ENCODE results near the gene ZNF71.
"Not testable (repeated sequence)": the region's sequence is repeated elsewhere in the genome, so short reads cannot be mapped to it uniquely, and the experiment has no call there.

Gene ZNF71

DNA sequence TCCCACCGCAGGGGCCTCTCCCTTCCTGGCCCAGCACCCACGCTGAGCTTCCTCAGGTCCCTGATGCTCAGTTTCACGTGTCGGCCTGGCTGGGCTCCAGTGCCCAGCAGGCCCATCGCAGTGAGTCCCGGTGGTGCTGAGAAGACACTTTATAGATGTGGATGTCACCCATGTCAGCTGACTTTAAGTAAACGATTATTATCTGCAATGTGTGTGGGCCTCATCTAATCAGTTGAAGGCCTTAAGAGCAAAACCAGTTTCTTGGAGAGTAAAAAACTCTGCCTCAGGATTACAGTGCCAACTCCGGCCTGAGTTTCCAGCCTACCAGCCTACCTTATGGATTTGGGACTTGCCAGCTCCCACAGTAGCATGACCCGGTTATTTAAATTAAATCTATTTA is 30.6 kb downstream of the ZNF71 start:
- DNase-seq: no peak

DNA sequence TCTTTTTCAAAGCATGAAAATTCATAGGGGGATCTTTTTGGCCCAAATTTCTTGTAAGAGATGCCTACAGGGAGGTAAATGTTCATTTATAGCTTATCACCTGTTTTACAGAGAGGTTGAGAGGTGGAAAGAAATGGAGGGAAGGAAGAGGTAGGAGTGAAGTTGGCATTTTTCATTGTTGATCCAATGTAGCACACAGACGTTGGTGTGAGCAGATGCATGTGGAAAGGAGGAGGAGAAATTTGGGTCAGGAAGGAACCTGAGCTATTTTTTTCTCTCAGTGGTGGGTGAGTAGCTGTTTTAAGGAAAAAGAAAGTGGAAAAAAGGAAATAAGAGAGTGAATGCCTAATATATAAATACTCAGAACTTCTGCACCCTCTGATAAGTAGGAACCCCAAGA is 37.9 kb downstream of the ZNF71 start:
- DNase-seq: no peak

DNA sequence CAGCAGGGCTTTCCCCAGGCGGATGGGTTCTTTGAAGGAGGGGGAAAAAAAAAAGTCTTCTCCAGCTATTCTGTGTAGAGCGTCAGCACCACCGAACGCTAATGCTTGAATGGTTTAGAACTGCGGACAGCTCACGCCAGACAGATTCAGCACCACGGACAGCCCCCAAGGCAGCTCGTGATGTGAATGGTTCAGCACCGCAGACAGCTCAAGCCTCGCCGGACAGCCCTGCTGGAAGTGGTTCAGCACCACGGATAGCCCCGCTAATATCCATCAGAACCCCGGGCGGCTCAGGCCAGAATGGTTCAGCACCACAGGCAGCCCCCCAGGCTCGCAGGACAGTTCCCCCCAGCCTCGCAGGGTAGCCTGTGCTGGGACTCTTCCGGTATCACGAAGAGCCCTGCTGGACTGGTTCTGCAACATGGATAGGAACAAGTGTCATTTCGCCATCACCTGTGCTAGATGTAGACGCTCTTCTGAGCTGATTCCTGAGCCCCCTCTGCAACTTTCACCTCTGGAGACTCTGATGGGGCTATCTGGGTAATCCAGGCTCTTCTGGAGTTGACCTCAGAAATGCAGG is 43.0 kb downstream of the ZNF71 start:
- no peak for DNase-seq

DNA sequence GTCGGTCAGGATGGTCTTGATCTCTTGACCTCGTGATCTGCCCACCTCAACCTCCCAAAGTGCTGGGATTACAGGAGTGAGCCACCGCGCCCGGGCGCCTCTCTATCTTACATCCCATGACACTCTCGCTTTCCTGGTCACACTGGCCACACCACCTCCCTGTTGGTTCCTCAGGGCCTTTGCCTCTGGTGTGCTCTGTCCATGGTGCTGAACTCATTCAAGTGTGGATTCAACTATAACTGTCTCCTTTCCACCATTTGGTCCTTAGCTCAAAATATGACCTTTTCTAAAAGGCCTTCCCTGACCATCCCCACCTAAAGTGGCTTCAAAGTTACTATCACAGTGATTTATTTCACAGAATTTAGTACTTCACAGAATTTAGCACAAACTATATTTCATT is 44.1 kb downstream of the ZNF71 start:
- no peak for DNase-seq

DNA sequence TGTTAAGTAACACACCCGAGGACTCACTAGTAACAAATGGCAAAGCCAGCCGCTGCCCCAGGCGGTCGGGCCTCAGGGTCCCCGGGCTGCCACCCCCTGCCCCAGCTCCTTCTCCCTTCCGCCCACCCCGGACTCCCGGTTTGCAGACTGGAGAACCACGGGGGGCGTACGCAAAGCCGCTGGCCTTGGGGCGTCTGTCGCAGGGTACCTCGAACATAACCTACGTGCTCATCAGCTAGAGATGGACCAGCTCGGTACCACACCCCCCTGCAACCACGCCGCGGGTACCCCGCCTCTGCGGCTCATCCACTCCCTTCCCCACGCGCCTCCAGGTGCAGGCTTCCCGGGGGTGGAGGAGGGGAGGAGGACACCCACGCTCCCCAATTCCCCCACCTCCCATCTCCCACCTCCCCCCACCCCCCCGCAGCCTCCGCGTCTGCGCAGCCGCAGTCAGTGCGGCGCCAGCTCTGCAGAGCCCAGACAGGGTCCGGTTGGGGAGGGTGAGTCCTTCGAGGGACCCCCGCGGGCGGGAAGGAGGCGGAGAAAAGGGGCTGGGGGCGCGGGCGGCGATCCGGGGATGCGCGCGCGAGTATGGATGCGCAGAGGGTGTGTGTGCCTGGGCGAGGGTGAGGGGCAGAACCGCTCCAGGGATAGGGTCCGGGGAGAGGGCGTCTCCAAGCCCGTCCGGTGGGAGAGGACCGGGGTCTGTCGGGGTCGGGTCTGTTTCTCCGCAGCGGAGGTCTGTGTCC is 47.8 kb downstream of the ZNF71 start, which contains the start of gene SMIM17:
SMIM17 (plus strand) TSS at position 449 of the 749 bp plus-strand sequence. CDS start 2,509 bp downstream, outside the sequence.
- DNase-seq: no peak

DNA sequence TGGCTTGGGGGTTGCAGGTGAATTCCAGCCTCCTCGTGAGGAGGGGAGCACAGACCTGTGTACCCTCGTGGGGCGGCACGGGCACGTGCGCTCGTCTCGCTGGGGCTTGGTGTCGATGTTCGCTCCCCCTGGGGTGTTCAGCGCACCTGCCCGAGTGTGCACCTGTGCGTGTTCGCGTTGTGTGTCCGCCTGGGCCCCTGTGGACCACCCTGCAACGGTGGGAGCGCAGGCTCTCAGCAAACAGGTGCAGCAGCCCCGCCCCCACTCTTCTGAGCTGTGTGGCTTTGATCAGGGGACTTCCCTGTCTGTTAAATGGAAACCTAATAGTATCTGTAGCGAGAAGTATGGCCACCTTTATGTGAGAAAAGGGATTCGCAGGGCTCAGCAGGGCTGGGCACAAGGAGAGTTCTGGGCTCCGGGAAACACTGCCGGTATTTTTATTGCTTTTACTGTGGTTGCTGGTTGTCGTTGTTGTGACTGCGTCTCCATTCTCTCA is 48.4 kb downstream of the ZNF71 start:
- no peak for DNase-seq

DNA sequence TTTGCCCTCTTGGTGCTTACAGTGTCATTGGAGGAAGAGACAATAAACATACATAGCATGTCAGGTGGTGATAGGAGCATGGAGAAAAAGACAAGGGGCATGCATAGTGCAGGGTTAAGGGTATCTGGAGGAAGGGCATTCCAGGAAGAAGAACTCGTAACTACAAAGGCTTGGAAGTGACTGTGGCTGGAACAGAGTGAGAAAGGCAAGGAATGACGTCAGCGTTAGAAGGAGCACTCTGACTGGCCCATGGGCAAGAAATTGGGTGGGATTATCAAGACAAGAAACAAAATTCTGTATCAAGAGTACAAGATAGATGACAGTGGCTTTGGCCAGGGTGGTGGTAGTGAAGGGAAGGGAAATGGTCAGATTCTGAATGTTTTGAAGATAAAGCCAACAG is 59.0 kb downstream of the ZNF71 start:
- no peak for DNase-seq

DNA sequence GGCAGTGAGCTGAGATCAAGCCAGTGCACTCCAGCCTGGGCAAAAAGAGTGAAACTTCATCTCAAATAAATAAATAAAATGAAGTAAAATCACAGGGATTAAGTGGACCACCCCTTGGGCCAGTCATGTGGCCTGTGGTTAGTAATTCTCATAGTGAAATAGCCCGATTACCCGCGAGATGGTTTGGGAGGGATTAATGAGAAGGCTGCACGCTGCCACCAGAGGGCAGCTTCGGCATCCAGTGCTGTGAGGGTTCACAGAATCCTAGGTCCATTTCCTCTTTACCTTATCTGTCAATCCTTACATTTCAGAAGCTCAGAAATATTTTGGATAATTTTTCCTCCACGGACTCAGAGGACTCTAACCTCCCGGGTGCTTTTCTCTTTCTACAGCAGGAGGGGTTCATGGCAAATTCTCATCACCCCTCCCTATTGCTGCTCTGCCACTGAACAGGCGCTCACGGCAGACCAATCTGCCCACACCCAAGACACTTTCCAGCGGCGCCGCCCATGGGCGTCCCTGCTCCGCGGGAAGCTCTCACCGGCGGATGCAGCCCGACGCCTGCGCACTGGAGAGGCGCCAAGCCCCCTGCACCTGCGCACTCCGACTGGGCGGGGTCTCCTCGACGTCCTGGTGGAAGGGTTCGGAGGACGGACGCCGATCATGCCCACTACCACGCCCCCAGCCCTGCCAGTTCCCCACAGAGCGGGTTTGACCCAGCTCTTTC is 65.4 kb downstream of the ZNF71 start:
- no peak for DNase-seq

DNA sequence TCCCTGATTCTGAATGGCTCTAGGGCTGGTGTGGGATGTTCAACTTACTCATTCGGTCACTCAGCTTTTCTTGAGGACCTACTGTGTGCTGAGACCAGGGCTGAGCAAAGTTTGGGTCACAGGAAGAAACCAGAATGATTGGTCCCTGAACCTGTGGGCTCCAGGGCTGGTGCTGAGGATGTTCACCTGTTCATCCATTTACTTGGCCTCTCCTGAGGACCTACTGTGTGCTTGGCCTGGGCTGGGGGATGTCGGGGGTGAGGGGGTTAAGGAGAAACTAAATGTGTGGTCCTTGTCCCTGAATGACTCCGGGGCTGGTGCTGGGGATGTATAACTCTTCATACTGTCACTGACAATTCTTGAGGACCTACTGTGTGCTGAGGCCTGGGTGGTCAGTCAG is 66.1 kb downstream of the ZNF71 start:
- no peak for DNase-seq

DNA sequence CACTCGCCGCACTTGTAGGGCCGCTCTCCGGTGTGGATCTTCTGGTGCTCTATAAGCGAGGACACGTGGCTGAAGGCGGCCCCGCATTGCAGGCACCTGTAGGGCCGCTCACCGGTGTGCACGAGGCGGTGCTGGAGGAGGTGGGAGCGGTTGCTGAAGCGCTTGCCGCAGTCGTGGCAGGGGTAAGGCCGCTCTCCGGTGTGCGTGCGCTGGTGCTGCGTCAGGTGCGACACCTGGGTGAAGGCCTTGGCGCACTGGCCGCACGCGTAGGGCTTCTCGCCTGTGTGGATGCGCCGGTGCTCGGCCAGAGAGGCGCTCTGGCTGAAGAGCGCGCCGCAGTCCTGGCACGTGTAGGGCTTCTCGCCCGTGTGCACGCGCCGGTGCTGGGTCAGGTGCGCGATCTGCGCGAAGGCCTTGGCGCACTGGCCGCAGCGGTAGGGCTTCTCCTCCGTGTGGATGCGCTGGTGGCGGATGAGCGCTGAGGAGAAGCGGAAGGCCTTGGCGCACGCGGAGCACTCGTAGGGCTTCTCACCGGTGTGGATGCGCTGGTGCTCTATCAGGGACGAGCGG is 68.9 kb downstream of the ZNF71 start:
- DNase-seq: no peak

DNA sequence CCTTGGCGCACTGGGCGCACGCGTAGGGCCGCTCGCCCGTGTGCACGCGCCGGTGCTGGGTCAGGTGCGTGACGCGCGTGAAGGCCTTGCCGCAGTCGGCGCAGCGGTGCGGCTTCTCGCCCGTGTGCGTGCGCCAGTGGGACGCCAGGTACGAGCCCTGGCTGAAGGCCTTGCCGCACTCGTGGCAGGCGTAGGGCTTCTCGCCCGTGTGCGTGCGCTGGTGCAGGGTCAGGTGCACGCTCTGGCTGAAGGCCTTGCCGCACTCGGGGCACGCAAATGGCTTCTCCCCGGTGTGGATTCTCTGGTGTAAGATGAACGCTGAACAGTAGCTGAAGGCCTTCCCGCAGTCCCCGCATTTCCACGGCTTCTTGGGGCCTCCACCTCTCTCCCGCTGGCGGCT is 69.4 kb downstream of the ZNF71 start:
- DNase-seq: no peak

DNA sequence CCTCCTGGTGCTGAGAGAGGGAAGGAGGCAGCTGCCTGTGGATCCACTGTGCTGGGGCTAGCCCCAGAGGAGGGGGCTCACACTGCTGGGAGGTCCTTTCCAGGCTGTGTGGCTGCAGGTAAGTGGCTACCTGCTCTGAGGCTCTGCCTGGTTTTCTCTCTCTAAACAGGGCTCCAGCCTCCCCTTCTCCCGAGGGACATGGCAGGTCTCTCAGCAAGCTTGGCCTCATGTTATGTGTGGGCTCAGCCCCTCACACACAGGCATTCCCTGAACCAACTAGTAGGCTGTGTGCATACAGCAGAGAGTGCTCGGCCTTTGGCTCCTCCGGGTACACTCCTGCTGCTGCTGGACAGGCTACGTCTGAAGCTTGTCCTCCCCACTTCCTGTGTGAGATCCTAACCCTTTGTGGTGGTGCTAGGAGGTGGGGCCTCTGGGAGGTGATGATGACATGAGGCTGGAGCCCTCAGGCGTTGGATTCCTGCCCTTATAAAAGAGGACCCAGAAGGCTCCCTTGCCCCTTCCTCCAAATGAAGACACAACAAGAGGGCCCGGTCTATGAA is 72.3 kb downstream of the ZNF71 start:
- DNase-seq: no peak

DNA sequence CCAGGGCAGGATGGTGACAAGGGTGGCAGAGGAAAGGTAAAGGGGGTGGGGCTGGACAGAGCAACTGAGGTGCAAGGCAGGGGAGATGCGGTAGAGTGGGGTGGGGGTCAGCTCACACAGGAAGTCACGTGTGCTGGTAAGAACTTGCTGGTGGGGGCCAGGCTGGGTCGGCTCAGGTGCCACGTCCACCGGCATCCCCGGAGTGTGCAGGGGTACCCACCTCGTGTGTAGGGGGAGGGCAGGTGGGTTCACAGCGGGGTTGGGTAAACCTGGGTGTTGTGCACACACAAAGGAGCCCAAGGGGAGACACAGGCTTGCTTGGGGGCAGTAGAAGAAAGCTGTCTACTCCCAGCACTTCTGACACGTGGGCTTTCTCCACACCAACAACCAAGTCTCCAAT is 73.6 kb downstream of the ZNF71 start:
- DNase-seq: no peak

DNA sequence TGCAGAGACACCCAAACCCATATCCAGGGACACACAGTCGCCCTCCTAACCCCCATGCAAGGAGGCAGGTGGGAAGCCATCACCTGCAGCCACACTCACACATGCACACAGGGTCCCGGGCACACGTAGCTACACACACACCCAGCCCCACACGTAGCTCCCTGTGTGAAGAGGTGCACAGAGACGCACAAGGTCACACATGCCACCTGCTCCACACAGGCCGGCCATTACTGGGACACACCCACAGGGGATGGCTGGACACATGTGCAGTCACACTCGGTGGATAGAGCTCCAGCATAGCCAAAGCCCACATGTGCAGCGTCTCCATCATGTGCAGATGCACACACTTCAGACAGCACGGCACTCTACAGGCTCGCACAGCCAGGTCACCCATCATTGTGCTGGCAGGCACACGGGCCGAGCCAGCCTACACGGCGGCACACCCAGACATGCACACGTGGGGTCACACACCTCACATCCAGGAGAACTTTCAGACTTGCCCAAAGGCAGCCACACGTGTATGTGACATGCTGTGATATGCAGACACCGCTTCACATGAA is 75.4 kb downstream of the ZNF71 start:
- DNase-seq: no peak

DNA sequence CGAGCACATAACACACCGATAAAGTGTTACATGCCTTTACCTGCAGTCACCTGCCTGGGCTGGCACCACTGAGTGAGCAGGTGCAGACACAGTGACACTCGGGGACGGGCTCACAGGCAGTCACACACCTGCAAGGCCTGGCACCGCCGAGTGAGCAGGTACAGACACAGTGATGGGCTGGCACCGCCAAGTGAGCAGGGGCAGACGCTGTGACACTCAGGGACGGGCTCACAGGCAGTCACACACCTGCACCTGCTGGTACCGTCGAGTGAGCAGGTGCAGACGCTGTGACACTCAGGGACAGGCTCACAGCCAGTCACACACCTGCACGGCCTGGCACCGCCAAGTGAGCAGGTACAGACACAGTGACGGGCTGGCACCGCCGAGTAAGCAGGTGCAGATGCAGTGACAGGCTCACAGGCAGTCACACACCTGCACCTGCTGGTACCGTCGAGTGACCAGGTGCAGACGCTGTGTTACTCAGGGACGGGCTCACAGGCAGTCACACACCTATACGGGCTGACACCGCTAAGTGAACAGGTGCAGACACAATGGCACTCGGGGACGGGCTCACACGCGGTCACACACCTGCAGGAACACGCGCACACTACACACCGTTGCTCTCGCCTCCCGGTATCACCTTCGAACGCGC is 76.0 kb downstream of the ZNF71 start:
- DNase-seq: peak; percentile 45

DNA sequence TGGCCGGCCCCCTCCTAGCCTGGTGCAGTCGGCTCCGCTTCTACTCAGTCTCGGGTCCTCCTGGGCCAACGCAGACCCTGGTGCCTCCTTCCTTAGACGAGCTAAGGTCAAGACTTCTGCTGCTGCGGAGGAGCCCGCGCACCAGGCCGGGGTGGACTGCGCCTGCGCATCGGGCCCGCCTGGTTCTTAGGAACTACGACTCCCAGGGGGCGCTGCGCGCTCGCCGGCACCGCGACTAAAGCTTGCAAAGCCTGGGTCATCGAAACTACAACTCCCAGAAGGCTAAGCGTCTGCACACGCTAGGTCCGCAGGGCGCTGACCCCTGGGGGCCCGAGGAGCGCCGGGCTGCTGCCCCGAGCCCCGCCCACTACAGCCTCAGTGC is 76.5 kb downstream of the ZNF71 start, which contains the start of gene ZNF835:
ZNF835 (minus strand) TSS at position 145 of the 382 bp plus-strand sequence. CDS start 6,559 bp downstream, outside the sequence.
- peak; percentile 49 for DNase-seq

DNA sequence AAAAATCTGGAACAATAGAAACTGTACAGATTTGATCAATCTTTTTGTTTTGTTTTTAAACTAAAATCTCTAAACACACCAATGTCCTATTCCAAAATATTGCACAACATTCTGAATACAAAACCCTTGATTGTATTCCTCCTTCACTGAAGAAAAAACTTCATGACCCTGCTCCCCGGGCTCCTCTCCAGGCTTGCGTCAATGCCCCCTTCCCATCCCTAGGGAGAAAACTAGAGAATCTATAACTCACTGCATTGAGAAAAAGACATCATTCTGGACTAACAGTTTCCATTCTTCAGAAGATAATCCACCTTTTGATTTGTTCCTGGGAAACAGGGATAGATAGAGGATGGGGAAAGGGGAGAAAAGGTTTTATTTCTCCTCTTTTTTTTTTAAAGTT is 77.5 kb downstream of the ZNF71 start:
- not testable (repeated sequence) for DNase-seq

Measured in NCI-H526 treated with DMSO at 0.1 percent for 48 hours (cell line).